Nephron (organoid): Measurements from ENCODE around the gene CDH4.

Experiments
- H3K27ac Mint-ChIP-seq, 3 experiments: 2 replicates each; pipeline ENCODE4 v1.8.0; 2020; ENCODE audit warnings: mixed read lengths in 3 of 3, mild to moderate bottlenecking in 2 of 3, moderate library complexity in 1 of 3
- H3K27me3 Mint-ChIP-seq: 2 replicates; pipeline ENCODE4 v1.8.0; 2021; ENCODE audit warnings: low read depth, mild to moderate bottlenecking, moderate library complexity, mixed read lengths
- H3K36me3 Mint-ChIP-seq: 2 replicates; pipeline ENCODE4 v1.8.0; 2020; ENCODE audit warnings: low read depth, mixed read lengths
- H3K4me1 Mint-ChIP-seq: 2 replicates; pipeline ENCODE4 v1.8.0; 2020; ENCODE audit warnings: mixed read lengths
- H3K4me3 Mint-ChIP-seq, 3 experiments: 2 replicates each; pipeline ENCODE4 v1.8.0; 2020; ENCODE audit warnings: mild to moderate bottlenecking in 3 of 3, mixed read lengths in 3 of 3, moderate library complexity in 2 of 3
- H3K9me3 Mint-ChIP-seq: 2 replicates; pipeline ENCODE4 v1.8.0; 2020; ENCODE audit warnings: mixed read lengths
- CTCF ChIP-seq, 3 experiments: fragments of 200-600 bp; sonication (generic); IDR thresholded peaks; one replicate each; pipeline ENCODE4 v1.5.0; 2021; ENCODE audit warnings: antibody characterized with exemption in 3 of 3; ENCODE audit not compliant: unreplicated experiment in 3 of 3

Gene CDH4

DNA sequence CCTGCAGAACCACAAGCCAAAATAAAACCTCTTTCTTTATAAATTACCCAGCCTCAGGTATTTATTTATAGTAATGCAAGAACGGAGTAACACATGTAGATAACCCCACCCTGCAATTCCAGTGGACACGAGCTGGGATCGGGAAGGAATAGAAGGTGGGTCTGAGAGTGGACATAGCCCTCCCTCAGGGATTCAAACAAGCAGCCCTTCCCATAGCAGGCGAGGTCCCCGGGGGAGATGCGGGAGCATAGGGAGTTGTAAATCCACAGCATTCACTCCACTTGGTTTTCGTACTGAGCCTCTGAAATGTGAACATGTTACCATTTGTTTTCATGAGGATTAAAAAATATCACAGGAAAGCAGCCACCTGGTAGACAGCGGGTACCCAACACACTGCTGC is 312.6 kb downstream of the CDH4 start:
- no peak for TF ChIP-seq CTCF (IDR thresholded peaks at IDR 0.05; ENCODE audit: unreplicated experiment in 3 of 3)
- H3K4me3 Mint-ChIP-seq, result no peak overlapping the region
- no peaks in the 10 kb centered on the region for H3K36me3 Mint-ChIP-seq
- peaks cover 10% of the 10 kb centered on the region for H3K27me3 Mint-ChIP-seq
- no peak overlapping the region for H3K27ac Mint-ChIP-seq
- H3K4me1 Mint-ChIP-seq, result no peaks in the 10 kb centered on the region
- no peaks in the 10 kb centered on the region for H3K9me3 Mint-ChIP-seq

DNA sequence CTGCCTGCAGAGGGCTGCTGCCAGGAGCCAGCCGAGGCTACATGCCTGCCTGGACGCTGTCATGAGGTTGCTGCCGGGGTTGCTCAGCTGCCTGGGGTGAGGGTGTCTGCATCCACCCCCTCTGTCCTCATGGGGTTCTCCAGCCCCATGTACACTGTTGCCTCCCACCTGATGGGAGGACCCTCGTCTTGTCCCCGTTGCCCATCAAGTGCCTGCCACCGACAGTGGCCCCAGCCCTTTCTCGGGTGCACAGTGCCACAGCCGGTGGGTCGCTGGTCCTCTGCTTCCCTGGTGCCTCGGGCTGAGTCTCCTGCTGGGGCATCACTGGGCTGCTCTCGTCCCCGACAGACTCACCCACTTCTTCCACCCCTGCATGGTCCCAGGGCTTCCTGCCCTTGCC is 313.7 kb downstream of the CDH4 start:
- H3K27me3 Mint-ChIP-seq, result peaks cover 10% of the 10 kb centered on the region
- no peak overlapping the region for H3K4me3 Mint-ChIP-seq
- H3K9me3 Mint-ChIP-seq, result no peaks in the 10 kb centered on the region
- H3K27ac Mint-ChIP-seq, result no peak overlapping the region
- TF ChIP-seq CTCF (IDR thresholded peaks at IDR 0.05; ENCODE audit: unreplicated experiment in 3 of 3), result no peak
- H3K4me1 Mint-ChIP-seq, result no peaks in the 10 kb centered on the region
- H3K36me3 Mint-ChIP-seq, result no peaks in the 10 kb centered on the region

- Mint-ChIP-seq H3K36me3 (no peaks in the 10 kb centered on the region), H3K4me1 (no peaks in the 10 kb centered on the region), H3K9me3 (no peaks in the 10 kb centered on the region), H3K27me3 (peaks cover 10% of the 10 kb centered on the region), H3K4me3 (no peak overlapping the region), H3K27ac (no peak overlapping the region)
- no peak for TF ChIP-seq CTCF (IDR thresholded peaks at IDR 0.05; ENCODE audit: unreplicated experiment in 3 of 3)
These were observed 314.6 kb downstream of the CDH4 start for GRCh38 chr20:61566691-61567090.

DNA sequence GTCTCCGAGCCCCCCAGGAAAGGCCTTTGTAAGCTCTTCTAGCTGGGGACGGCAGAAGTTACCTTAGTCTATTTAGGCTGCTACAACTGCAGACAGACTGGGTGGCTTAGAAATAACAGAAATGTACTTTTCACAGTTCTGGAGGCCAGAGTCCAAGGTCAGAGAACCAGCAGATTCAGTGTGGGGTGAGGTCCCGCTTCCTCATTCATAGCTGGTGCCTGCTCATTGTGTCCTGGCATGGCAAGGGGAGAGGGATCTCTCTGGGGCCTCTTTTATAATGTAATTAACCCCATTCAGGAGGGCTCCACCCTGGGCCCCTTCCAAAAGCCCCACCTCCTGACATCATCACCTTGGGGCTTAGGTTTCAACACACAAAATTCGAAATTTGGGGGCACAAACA is 315.1 kb downstream of the CDH4 start:
- peaks cover 13% of the 10 kb centered on the region for H3K27me3 Mint-ChIP-seq
- no peaks in the 10 kb centered on the region for H3K4me1 Mint-ChIP-seq
- TF ChIP-seq CTCF (IDR thresholded peaks at IDR 0.05; ENCODE audit: unreplicated experiment in 3 of 3), result no peak
- H3K4me3 Mint-ChIP-seq, result no peak overlapping the region
- H3K27ac Mint-ChIP-seq, result no peak overlapping the region
- H3K9me3 Mint-ChIP-seq, result no peaks in the 10 kb centered on the region
- H3K36me3 Mint-ChIP-seq, result no peaks in the 10 kb centered on the region

DNA sequence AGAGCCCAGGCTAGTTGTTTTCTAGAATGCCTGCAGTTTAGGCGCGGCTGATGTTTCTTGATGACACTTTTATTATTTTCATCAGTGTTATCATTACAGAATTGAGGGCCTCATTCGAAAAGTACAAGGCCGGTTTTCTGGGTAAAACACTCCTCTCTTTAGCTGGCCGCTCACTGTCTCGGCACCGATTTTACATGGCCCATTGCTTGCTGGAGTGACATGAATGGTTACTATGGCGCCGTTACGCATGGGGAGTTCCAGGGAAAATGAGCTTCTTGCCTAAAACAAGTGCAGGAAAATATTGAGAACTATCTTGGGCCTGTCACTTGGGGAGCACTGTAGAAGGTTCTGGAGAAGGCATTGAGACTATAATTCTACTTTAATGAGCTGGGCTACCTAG is 317.8 kb downstream of the CDH4 start:
- Mint-ChIP-seq H3K27me3 (peaks cover 22% of the 10 kb centered on the region), H3K36me3 (no peaks in the 10 kb centered on the region), H3K4me3 (no peak overlapping the region), H3K4me1 (no peaks in the 10 kb centered on the region), H3K27ac (no peak overlapping the region), H3K9me3 (peaks cover under 1% of the 10 kb centered on the region)
- TF ChIP-seq CTCF (IDR thresholded peaks at IDR 0.05; ENCODE audit: unreplicated experiment in 3 of 3), result no peak

DNA sequence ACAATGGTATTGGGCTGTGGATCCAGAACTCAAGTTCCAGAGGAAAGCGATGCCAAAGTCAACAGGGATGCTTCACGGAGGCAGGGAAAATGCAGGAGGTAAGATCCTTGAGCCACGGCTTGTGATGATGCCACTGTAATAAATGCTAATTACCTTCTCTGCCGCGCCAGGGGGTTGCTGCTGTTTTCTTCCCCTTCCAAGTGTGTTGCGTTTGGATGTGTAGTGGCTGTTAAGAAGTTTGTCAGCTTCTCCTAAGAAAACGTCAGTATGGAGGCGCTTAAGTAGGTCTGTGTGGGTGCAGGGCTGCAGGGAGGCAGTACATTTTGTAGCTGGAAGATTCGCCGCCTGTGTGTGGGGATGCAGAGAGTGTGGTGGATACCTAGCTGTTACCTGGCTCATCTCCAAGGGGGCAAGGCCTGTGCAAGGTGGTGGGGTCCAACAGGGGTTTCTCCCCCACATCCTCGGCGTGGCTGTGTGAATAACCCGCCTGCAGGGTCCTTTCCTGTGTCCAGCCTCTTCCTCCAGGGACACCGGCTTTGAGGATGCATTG is 318.7 kb downstream of the CDH4 start:
- Mint-ChIP-seq H3K36me3 (no peaks in the 10 kb centered on the region), H3K4me1 (no peaks in the 10 kb centered on the region)
- TF ChIP-seq CTCF (IDR thresholded peaks at IDR 0.05; ENCODE audit: unreplicated experiment in 3 of 3), result no peak

More for the DNA sequence above, 318.7 kb downstream of the CDH4 start:
- H3K27ac Mint-ChIP-seq, result no peak overlapping the region
- H3K4me3 Mint-ChIP-seq, result no peak overlapping the region
- peaks cover 19% of the 10 kb centered on the region for H3K27me3 Mint-ChIP-seq
- H3K9me3 Mint-ChIP-seq, result peaks cover 3% of the 10 kb centered on the region
